Right lobe of liver (tissue), 4 donors: ENCODE data around the gene MPZL2.

Experiments
- CTCF ChIP-seq, 4 donors: fragments of 200-600 bp in 3 of 4; fragments of 450-650 bp in 1 of 4; IDR thresholded peaks; one replicate each; pipeline versions ENCODE4 v1.5.1 to v1.8.0; 2016 to 2022; ENCODE audit warnings: antibody characterized with exemption in 4 of 4, mild to moderate bottlenecking in 2 of 4
- POLR2A ChIP-seq: fragments of 450-650 bp; IDR thresholded peaks from one replicate; pipeline ENCODE4 v1.6.1; 2017; ENCODE audit warnings: antibody characterized with exemption, mild to moderate bottlenecking
- donor health status: DM: no; HTN: no; CAD: no.
- donor health status: DM: no; HTN: no; CAD: no.
- donor health status: DM: no; HTN: yes; CAD: no.

GRCh38 chr11:118275176-118275575 lies 11.1 kb upstream of the MPZL2 start:
- TF ChIP-seq CTCF (IDR thresholded peaks at IDR 0.05) (no peak), POLR2A (no peak)
